GM21528 (cell line): Measurements from ENCODE around the gene PMPCA.
A peak's percentile ranks its signal among the peaks of the same experiment; 100 is the strongest.
"Not testable (repeated sequence)": the region's sequence is repeated elsewhere in the genome, so short reads cannot be mapped to it uniquely, and the experiment has no call there.

ENCODE experiments used
- ATAC-seq: cut with Tn5 transposase; IDR thresholded peaks from one replicate; pipeline ENCODE4 v1.9.1; 2021; ENCODE audit warnings: mild to moderate bottlenecking, moderate library complexity; ENCODE audit not compliant: unreplicated experiment, low FRiP score

Gene PMPCA

DNA sequence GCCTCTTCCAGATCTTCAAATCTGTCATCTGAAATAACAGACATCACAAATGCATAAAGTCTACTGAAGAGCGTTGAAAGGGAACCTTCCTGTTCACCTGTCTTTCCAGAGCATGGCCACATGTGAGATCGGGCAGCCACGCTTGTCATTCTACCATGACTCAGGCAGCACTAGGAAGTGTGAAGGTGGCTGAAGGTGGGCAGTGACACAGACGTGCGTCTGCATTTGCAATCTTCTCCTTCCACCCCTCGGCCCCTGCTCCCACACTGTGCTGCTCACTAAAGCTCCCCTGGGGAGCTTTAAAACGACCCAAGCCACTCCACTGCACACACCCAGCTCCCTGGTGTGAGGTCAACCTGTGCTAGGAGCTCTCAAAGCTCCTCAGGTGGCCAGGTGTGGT, 2.5 kb upstream of the PMPCA start:
- no peak for ATAC-seq

GRCh38 chr9:136409557-136410455, 652 bp upstream of the PMPCA start:
- peak; percentile 36 for ATAC-seq

- no peak for ATAC-seq
These were observed 920 bp downstream of the PMPCA start for GRCh38 chr9:136411378-136411777.

GRCh38 chr9:136412962-136413361, 2.5 kb downstream of the PMPCA start:
- ATAC-seq, result no peak

GRCh38 chr9:136416427-136416826, 6.0 kb downstream of the PMPCA start:
- no peak for ATAC-seq

- no peak for ATAC-seq
These were observed 6.5 kb downstream of the PMPCA start for GRCh38 chr9:136416914-136417313.

DNA sequence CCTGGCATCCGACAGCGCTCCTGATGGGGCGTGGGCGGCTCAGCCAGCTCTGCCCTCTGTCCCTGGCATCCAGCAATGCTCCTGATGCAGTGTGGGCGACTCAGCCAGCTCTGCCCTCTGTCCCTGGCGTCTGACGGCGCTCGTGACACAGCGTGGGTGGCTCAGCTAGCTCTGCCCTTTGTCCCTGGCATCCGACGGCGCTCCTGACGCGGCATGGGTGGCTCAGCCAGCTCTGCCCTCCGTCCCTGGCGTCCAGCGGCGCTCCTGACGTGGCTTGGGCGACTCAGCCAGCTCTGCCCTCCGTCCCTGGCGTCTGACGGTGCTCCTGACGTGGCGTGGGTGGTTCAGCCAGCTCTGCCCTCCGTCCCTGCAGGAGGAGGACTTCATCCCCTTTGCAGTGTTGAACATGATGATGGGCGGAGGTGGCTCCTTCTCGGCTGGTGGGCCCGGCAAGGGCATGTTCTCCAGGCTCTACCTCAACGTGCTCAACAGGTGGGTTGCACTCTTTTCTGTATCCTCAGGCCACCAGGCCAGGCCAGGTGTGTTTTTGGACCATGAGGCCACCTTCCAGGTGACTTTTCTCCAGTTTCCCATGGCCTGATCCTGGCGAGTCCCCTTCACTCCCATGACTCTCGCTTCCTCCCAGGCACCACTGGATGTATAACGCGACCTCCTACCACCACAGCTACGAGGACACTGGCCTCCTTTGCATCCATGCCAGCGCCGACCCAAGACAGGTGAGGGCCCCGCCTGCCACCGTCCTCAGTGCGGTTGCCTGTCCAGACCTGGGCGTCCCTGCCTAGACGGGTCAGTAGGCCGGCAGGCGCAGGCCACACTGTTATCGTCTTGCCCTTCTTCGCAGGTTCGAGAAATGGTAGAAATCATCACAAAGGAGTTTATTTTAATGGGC, 8.0 kb downstream of the PMPCA start:
- ATAC-seq, result no peak

GRCh38 chr9:136419092-136419420, 8.6 kb downstream of the PMPCA start:
- ATAC-seq, result no peak

DNA sequence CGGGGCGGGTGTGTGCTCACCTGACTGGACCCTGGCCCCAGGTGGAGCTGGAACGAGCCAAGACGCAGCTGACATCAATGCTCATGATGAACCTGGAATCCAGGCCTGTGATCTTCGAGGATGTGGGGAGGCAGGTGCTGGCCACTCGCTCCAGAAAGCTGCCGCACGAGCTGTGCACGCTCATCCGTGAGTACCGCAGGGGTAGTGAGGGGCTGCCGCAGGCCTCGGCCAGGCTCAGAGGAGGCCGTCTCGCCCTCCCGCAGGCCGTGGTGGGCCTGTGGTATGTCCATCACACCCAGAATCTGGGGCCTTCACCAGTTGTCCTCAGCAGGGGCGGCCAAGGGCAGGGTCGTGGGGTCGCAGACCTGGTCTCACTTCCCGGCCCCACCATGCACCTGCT, 11.3 kb downstream of the PMPCA start:
- no peak for ATAC-seq

DNA sequence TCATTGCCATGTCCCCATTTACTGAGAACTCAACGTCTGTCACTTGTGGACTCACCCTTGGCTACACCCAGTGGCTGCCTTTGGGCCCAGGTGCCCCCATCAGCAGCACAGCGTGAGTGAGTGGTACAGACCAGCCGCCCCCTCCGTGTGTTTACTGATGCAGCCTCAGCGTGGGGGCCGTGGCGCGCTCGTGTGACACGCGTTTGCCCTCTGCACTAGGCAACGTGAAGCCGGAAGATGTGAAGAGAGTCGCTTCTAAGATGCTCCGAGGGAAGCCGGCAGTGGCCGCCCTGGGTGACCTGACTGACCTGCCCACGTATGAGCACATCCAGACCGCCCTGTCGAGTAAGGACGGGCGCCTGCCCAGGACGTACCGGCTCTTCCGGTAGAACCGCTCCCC, 12.4 kb downstream of the PMPCA start:
- no peak for ATAC-seq

- ATAC-seq, result no peak
These were observed 13.1 kb downstream of the PMPCA start for GRCh38 chr9:136423432-136424146.

DNA sequence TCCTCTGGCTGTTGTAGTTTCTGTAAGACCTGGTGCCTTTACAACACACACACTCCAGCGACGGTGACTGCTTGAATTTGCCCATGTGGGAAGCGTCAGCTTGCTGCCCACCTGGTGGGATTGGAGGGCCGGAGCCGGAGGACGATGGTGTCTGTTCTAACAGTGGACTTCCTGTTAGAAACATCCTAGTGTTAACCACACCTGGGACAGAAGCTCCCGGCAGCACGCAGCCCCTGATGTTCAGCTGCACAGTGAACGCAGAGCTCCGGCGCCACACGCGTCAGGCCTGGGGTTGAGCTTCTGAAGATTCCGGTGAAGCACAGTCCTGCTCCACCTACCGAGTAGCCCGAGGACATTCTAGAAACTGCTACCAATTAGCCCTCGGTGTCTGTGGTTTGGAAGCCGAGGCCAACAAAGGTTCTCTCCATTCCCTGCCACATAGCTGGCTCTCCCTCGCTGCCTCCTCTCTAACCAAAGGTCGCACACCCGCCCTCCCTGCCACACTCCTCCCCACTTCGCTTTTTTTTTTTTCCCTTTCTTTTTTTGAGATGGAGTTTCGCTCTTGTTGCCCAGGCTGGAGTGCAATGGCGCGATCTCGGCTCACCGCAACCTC, 14.4 kb downstream of the PMPCA start:
- no peak for ATAC-seq

DNA sequence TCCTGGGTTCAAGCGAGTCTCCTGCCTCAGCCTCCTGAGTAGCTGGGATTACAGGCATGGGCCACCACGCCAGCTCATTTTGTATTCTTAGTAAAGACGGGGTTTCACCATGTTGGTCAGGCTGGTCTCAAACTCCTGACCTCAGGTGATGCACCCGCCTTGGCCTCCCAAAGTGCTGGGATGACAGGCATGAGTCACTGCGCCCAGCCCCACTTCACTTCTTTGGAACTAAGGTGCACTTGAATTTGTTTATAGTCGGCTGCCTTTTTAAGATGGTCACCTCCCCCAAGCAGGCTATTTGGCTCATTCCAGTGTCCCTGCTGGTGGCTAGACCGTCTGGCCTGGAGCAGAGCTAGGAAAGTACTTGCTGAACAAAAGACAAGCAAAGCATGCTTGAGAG, 14.9 kb downstream of the PMPCA start:
- ATAC-seq, result not testable (repeated sequence)

GRCh38 chr9:136426787-136427186, 16.3 kb downstream of the PMPCA start:
- ATAC-seq, result no peak

GRCh38 chr9:136429075-136429628, 18.7 kb downstream of the PMPCA start:
- ATAC-seq, result no peak

DNA sequence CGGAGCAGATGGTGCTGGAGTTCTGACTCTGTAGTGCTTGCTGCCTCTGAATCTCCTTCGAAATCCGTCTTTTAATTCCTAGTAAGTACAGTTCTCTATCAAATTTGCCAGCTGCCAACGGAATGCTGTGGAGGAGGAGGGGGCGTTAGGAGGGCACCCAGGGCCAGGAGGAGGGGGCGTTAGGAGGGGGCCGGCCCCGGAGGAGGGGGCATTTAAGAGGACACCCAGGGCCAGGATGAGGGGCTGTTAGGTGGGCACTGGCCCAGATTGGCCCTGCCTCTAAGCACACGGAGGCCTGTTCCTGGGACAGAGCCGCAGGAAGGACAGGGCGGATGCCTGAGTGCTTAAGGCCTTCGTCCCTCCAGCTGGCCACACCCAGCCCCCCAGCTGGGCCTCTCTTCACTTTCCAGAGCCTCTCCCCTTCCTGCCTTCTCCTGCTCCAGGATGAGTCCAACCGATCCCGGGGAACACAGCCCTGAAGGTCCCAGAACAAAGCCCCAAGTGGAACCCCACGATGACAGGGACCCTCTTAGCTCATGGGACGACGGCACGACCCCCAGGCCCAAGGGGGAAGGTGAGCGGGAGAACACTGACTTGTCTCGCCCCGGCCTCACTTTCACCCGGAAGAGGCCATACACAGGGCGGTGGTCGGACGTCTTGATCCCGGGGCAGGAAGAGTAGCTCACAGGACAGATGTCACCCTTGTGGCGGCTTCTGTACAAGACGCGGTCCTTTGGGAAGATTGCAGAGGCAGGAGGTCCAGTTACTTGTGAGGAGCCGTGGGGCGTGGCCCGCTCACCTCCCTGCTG, 19.4 kb downstream of the PMPCA start:
- ATAC-seq, result no peak

- no peak for ATAC-seq
These were observed 20.3 kb downstream of the PMPCA start for GRCh38 chr9:136430588-136431234.

DNA sequence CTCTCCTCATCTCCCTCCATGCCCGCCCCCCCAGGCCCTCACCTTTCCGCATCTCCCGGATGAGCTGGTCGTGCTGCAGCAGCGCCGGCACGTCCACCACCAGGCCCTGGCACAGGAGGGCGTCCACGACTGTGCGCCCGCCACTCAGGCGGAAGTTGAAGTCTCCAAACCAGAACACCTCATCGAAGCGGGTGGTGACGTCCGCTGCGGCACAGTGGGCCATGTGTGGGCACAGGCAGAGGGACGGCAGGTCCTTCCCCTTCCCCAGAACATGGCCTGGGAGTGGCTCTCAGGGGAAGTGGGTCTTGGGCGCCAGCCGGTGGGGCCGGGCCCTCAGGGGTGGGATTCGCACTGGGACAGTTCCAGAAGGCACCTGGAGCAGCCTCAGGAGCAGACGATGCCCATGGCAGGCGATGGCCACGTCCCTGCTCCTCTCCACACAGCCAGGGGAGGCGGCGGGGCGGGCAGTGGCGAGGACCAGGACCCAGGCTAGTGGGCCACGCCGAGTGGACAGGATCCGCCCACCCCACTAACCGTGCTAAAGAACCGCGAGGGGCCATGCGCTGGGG, 21.4 kb downstream of the PMPCA start:
- no peak for ATAC-seq

- ATAC-seq, result no peak
These were observed 22.1 kb downstream of the PMPCA start for GRCh38 chr9:136432591-136432990.
